Measurements from ENCODE around the gene LSAMP.

Gene LSAMP

GRCh38 chr3:116040152-116040551 lies 405.1 kb downstream of the LSAMP start:
- Mint-ChIP-seq H3K4me3 (no peak overlapping the region), H3K36me3 (no peaks in the 10 kb centered on the region), H3K27me3 (no peaks in the 10 kb centered on the region), H3K27ac (no peak overlapping the region), H3K4me1 (no peaks in the 10 kb centered on the region), H3K9me3 (no peaks in the 10 kb centered on the region)

- Mint-ChIP-seq H3K27me3 (no peaks in the 10 kb centered on the region), H3K4me1 (no peaks in the 10 kb centered on the region), H3K9me3 (no peaks in the 10 kb centered on the region), H3K27ac (no peak overlapping the region), H3K4me3 (no peak overlapping the region), H3K36me3 (no peaks in the 10 kb centered on the region)
These were observed 405.7 kb downstream of the LSAMP start for GRCh38 chr3:116039651-116039985.

- Mint-ChIP-seq H3K9me3 (no peaks in the 10 kb centered on the region), H3K4me3 (no peak overlapping the region), H3K36me3 (no peaks in the 10 kb centered on the region), H3K27ac (no peak overlapping the region), H3K4me1 (no peaks in the 10 kb centered on the region), H3K27me3 (no peaks in the 10 kb centered on the region)
These were observed 406.2 kb downstream of the LSAMP start for GRCh38 chr3:116038968-116039650.

GRCh38 chr3:116037954-116038911 lies 407.1 kb downstream of the LSAMP start:
- Mint-ChIP-seq H3K36me3 (no peaks in the 10 kb centered on the region), H3K4me1 (no peaks in the 10 kb centered on the region), H3K27me3 (no peaks in the 10 kb centered on the region), H3K9me3 (no peaks in the 10 kb centered on the region), H3K4me3 (no peak overlapping the region), H3K27ac (no peak overlapping the region)

- Mint-ChIP-seq H3K9me3 (no peaks in the 10 kb centered on the region), H3K4me1 (no peaks in the 10 kb centered on the region), H3K4me3 (no peak overlapping the region), H3K27ac (no peak overlapping the region), H3K27me3 (no peaks in the 10 kb centered on the region), H3K36me3 (no peaks in the 10 kb centered on the region)
These were observed 409.9 kb downstream of the LSAMP start for GRCh38 chr3:116035429-116035828.

GRCh38 chr3:116034794-116035193 lies 410.5 kb downstream of the LSAMP start:
- Mint-ChIP-seq H3K36me3 (no peaks in the 10 kb centered on the region), H3K4me3 (no peak overlapping the region)

GRCh38 chr3:116034086-116034485 lies 411.2 kb downstream of the LSAMP start:
- Mint-ChIP-seq H3K9me3 (no peaks in the 10 kb centered on the region), H3K27ac (no peak overlapping the region), H3K4me3 (no peak overlapping the region), H3K36me3 (no peaks in the 10 kb centered on the region), H3K27me3 (no peaks in the 10 kb centered on the region), H3K4me1 (no peaks in the 10 kb centered on the region)

More at GRCh38 chr3:116034794-116035193, 410.5 kb downstream of the LSAMP start:
- H3K4me1 Mint-ChIP-seq, result no peaks in the 10 kb centered on the region
- no peaks in the 10 kb centered on the region for H3K27me3 Mint-ChIP-seq
- H3K9me3 Mint-ChIP-seq, result no peaks in the 10 kb centered on the region
- no peak overlapping the region for H3K27ac Mint-ChIP-seq

GRCh38 chr3:116033516-116033915 lies 411.8 kb downstream of the LSAMP start:
- Mint-ChIP-seq H3K27ac (no peak overlapping the region), H3K4me1 (no peaks in the 10 kb centered on the region), H3K9me3 (no peaks in the 10 kb centered on the region), H3K36me3 (no peaks in the 10 kb centered on the region), H3K27me3 (no peaks in the 10 kb centered on the region), H3K4me3 (no peak overlapping the region)

GRCh38 chr3:116032176-116032575 lies 413.1 kb downstream of the LSAMP start:
- H3K9me3 Mint-ChIP-seq, result no peaks in the 10 kb centered on the region
- no peaks in the 10 kb centered on the region for H3K27me3 Mint-ChIP-seq

GRCh38 chr3:116030131-116030850 lies 415.0 kb downstream of the LSAMP start:
- Mint-ChIP-seq H3K27me3 (peaks cover 2% of the 10 kb centered on the region), H3K27ac (no peak overlapping the region), H3K9me3 (no peaks in the 10 kb centered on the region), H3K36me3 (no peaks in the 10 kb centered on the region), H3K4me1 (no peaks in the 10 kb centered on the region), H3K4me3 (no peak overlapping the region)

More at GRCh38 chr3:116032176-116032575, 413.1 kb downstream of the LSAMP start:
- Mint-ChIP-seq H3K36me3 (no peaks in the 10 kb centered on the region), H3K4me3 (no peak overlapping the region), H3K4me1 (no peaks in the 10 kb centered on the region), H3K27ac (no peak overlapping the region)

GRCh38 chr3:116029266-116029665 lies 416.0 kb downstream of the LSAMP start:
- peaks cover 4% of the 10 kb centered on the region for H3K27me3 Mint-ChIP-seq
- no peaks in the 10 kb centered on the region for H3K4me1 Mint-ChIP-seq
- no peak overlapping the region for H3K4me3 Mint-ChIP-seq
- H3K27ac Mint-ChIP-seq, result no peak overlapping the region
- H3K9me3 Mint-ChIP-seq, result no peaks in the 10 kb centered on the region
- no peaks in the 10 kb centered on the region for H3K36me3 Mint-ChIP-seq

- no peak overlapping the region for H3K27ac Mint-ChIP-seq
- no peak overlapping the region for H3K4me3 Mint-ChIP-seq
- H3K36me3 Mint-ChIP-seq, result no peaks in the 10 kb centered on the region
- no peaks in the 10 kb centered on the region for H3K4me1 Mint-ChIP-seq
- no peaks in the 10 kb centered on the region for H3K9me3 Mint-ChIP-seq
- H3K27me3 Mint-ChIP-seq, result peaks cover 4% of the 10 kb centered on the region
These were observed 417.1 kb downstream of the LSAMP start for GRCh38 chr3:116028157-116028556.

- no peaks in the 10 kb centered on the region for H3K4me1 Mint-ChIP-seq
- H3K27me3 Mint-ChIP-seq, result peaks cover 2% of the 10 kb centered on the region
- H3K4me3 Mint-ChIP-seq, result no peak overlapping the region
- H3K9me3 Mint-ChIP-seq, result no peaks in the 10 kb centered on the region
- H3K27ac Mint-ChIP-seq, result no peak overlapping the region
- H3K36me3 Mint-ChIP-seq, result no peaks in the 10 kb centered on the region
These were observed 424.3 kb downstream of the LSAMP start for GRCh38 chr3:116020989-116021388.

- Mint-ChIP-seq H3K27me3 (peaks cover 2% of the 10 kb centered on the region), H3K9me3 (no peaks in the 10 kb centered on the region), H3K4me1 (no peaks in the 10 kb centered on the region), H3K4me3 (no peak overlapping the region), H3K27ac (no peak overlapping the region), H3K36me3 (no peaks in the 10 kb centered on the region)
These were observed 424.8 kb downstream of the LSAMP start for GRCh38 chr3:116020495-116020894.

GRCh38 chr3:116019254-116019763 lies 426.0 kb downstream of the LSAMP start:
- H3K9me3 Mint-ChIP-seq, result peaks cover 4% of the 10 kb centered on the region
- no peak overlapping the region for H3K4me3 Mint-ChIP-seq
- no peaks in the 10 kb centered on the region for H3K36me3 Mint-ChIP-seq
- H3K27ac Mint-ChIP-seq, result no peak overlapping the region
- peaks cover 1% of the 10 kb centered on the region for H3K27me3 Mint-ChIP-seq
- H3K4me1 Mint-ChIP-seq, result no peaks in the 10 kb centered on the region
